ENCODE measurements around the gene SHMT2. TPM values are rescaled to one million over a fixed set of nuclear protein-coding genes. Genes with fewer than 3 reads are reported as not detected.
A peak's percentile ranks its signal among the peaks of the same experiment; 100 is the strongest.

SHMT2 gene
- total RNA-seq, 1 experiment from 2014 or later = 196 TPM

GRCh38 chr12:57196956-57197355 is 32.6 kb upstream of the SHMT2 start:
- no peak for DNase-seq (ENCODE audit: low read depth)

- no peak for DNase-seq (ENCODE audit: low read depth)
Measured at GRCh38 chr12:57198329-57198728, 31.2 kb upstream of the SHMT2 start.

GRCh38 chr12:57199191-57199590 is 30.3 kb upstream of the SHMT2 start:
- no peak for DNase-seq (ENCODE audit: low read depth)

GRCh38 chr12:57200497-57200896 is 29.0 kb upstream of the SHMT2 start:
- DNase-seq (ENCODE audit: low read depth) = no peak

DNA sequence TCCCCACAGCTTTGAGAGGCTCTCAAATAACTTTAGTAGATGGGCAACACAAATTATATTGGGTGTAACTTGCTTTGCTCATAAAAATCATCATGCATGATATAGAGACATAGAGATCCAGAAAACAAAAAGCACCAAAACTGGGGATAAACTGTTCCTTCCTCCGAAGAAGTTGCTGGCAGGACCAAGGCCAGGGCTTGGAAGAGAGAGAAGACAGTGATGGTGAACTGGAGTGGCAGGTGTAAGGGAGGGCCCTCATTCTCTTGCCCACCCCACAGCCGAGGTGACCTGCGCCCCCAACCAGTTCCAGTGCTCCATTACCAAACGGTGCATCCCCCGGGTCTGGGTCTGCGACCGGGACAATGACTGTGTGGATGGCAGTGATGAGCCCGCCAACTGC is 28.3 kb upstream of the SHMT2 start:
- no peak for DNase-seq (ENCODE audit: low read depth)

DNA sequence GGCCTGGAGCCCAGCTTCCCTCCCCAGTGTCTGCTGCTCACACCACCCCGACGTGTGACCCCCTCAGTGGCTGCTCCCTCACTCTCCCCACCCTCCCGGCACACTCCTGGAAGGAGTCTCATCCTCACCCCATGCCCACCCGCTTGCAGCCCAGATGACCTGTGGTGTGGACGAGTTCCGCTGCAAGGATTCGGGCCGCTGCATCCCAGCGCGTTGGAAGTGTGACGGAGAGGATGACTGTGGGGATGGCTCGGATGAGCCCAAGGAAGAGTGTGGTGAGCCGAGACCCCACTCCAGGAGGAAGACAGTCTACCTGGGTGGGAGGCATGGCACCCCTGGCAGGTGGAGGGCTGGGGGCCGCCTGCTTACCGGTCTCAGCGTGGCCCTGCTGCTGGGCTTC is 27.9 kb upstream of the SHMT2 start:
- no peak for DNase-seq (ENCODE audit: low read depth)

DNA sequence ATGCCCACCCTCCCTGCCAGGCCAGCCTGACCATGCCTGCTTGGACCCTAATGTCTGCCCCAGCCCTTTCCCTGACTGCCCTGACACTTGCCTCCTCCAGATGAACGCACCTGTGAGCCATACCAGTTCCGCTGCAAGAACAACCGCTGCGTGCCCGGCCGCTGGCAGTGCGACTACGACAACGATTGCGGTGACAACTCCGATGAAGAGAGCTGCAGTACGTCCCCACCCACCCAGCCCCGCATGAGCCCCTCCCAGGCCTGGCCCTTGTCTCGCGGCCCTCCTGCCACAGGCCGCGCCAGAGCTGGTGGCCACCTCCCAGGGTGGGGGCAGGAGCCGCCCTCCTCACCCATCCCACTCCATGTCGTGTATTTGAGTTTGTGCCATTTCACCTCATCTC is 27.2 kb upstream of the SHMT2 start:
- DNase-seq (ENCODE audit: low read depth) = no peak

GRCh38 chr12:57203201-57203600 is 26.3 kb upstream of the SHMT2 start:
- DNase-seq (ENCODE audit: low read depth) = no peak

DNA sequence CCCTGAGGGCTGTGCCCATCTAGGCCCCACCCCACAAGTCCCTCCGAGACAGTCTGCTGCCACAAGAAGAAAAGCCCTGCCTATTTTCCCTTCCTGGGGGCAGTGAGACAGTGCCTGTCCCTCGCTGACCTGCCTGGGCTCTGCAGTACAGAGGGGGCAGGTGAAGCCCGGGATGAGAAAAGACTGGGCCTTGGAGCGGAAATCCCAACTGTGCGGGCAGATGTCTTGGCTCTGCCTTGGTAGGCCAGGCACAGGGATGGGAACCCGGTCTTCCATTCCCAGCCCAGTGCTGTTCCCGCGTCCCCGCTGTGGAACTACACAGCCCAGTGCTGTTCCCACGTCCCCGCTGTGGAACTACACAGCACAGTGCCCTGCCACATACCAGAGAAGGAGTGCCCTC is 25.7 kb upstream of the SHMT2 start:
- DNase-seq (ENCODE audit: low read depth) = no peak

DNA sequence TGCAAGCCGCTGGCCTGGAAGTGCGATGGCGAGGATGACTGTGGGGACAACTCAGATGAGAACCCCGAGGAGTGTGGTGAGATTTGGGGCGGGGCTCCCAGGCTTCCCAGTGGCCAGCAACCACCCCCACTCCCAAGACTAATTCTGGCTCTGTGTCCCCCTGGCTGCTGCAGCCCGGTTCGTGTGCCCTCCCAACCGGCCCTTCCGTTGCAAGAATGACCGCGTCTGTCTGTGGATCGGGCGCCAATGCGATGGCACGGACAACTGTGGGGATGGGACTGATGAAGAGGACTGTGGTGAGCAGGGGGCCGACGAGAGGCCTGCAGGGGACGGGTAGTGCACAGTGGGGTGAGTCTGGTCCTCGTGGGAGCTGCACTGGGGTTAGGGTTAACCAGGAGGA is 25.1 kb upstream of the SHMT2 start:
- DNase-seq (ENCODE audit: low read depth) = no peak

- no peak for DNase-seq (ENCODE audit: low read depth)
Measured at GRCh38 chr12:57205186-57205585, 24.3 kb upstream of the SHMT2 start.

DNA sequence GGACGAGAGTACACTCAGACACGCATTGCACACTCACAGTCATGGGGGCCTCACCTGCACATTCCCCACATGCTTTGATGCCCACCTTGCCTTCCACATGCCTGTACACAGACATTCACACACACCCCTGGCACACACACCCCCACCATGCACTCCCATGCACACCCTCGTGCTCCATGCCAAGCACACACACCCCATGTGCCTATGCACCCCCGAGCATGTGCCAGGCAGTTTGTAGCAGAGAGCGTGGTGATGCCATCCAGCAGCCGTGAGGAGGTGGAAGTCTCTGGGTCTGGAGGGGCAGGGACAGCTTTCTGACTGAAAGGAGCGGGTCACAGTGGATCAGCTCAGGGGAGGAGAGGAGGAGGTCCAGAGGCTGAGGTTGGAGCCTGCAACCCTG is 23.6 kb upstream of the SHMT2 start:
- no peak for DNase-seq (ENCODE audit: low read depth)

DNA sequence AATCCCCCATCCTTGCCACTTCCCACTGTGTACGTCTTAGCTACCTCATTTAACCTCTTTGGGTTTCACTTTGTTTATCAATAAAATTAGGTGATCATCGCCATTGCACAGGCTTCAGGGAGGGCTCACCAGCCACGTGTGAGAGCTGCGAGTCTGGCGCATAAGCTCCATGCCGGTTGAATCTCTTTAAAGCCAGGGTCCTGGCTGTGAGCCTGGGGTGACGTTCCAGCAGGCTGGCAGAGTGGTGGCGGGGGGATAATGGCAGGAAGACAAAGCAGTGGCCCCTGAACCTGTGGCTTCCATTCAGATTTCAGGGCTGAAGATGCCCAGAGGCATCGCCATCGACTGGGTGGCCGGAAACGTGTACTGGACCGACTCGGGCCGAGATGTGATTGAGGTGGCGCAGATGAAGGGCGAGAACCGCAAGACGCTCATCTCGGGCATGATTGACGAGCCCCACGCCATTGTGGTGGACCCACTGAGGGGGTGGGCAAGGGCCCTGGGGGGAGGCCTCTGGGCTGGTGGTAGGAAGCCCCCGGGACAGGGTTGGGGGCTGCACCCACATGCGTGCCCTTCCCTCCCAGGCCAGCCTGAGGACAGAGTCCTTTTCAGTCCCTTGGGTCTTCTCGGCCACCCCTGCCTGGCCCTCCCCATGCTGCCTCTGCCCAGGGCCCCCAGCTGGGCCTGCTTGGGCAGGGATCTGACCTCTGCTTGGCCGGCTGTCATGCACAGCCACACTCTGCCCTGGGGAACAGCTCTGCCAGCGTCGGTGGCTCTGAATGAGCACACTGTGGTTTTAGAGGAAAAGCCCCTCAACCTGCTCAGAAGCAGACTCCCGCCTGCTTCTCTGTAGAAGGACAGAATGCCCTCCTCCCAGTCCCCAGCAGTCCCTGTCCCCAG is 21.5 kb upstream of the SHMT2 start:
- no peak for DNase-seq (ENCODE audit: low read depth)

DNA sequence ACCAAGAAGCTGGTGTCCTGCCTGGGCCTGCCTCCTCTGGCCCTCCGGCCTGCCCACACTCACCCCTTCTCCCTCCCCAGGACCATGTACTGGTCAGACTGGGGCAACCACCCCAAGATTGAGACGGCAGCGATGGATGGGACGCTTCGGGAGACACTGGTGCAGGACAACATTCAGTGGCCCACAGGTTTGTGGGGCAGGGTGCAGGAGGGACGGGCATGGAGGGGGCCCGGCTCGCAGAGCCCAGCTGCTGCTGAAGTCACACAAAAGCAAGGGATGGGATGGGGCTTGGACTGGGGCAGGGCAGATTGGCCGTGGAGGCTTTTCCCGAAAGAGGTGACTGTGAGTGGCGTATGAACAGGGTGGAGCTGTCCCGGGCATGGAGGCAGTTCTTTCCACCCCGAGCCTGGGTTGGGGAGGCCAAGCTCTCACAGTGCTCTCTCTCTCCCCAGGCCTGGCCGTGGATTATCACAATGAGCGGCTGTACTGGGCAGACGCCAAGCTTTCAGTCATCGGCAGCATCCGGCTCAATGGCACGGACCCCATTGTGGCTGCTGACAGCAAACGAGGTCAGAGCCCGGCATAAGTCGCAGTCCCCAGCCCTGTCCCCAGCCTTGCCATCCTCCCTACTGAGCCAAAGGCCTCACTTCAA is 20.8 kb upstream of the SHMT2 start:
- no peak for DNase-seq (ENCODE audit: low read depth)

DNA sequence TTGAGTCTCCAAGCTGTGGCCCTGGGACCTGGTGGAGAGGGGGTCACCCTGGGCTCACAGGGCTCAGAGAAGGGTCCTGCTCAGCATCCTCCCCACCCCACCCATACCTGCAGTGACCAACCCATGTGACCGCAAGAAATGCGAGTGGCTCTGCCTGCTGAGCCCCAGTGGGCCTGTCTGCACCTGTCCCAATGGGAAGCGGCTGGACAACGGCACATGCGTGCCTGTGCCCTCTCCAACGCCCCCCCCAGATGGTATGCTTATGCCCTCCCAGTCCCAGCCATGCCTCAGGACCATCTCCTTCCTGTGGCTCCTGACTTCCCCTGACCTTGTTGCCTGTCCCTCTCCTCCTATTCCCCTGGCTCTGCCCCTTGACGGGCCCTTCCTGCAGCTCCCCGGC is 19.6 kb upstream of the SHMT2 start:
- DNase-seq (ENCODE audit: low read depth) = no peak

DNA sequence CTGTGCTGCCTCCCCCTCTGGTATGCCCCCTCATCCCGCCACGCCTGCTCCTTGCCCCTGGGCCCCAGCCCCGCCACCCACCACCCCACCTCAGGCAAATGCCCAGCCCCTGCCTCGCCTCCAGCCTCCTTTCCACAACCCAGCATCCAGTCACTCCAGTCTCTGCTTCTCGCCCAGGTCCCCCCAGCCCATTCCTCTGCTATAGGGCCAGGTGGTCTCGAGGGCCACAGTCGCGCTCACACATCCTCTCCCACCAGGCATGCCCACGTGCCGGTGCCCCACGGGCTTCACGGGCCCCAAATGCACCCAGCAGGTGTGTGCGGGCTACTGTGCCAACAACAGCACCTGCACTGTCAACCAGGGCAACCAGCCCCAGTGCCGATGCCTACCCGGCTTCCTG is 19.1 kb upstream of the SHMT2 start:
- no peak for DNase-seq (ENCODE audit: low read depth)

DNA sequence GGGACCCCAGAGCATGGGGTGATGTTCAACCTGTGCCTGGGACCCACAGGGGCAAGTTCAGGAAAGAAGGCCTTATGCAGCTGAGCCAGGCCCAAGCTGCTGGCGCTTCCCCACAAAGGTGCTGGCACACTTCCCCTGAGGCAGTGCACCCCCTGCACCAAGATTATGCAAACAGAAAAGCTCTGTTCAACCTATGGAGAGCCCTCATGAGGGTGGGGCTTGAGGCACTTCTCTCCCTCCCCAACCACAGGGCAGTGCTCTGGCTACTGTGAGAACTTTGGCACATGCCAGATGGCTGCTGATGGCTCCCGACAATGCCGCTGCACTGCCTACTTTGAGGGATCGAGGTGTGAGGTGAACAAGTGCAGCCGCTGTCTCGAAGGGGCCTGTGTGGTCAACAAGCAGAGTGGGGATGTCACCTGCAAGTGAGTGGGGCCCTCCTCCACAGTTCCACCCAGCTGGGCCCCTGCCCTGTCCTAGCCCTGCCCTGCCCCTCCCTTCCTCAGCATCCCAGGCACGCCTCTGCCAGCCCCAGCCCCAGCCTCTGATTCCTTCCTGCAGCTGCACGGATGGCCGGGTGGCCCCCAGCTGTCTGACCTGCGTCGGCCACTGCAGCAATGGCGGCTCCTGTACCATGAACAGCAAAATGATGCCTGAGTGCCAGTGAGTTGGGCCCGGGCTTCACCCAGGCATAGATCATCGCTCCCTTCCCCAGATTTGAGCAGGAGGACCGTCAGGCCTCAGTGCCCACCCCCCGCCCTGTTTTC is 18.4 kb upstream of the SHMT2 start:
- DNase-seq (ENCODE audit: low read depth) = no peak

GRCh38 chr12:57211791-57212700 is 17.5 kb upstream of the SHMT2 start:
- DNase-seq (ENCODE audit: low read depth) = no peak

DNA sequence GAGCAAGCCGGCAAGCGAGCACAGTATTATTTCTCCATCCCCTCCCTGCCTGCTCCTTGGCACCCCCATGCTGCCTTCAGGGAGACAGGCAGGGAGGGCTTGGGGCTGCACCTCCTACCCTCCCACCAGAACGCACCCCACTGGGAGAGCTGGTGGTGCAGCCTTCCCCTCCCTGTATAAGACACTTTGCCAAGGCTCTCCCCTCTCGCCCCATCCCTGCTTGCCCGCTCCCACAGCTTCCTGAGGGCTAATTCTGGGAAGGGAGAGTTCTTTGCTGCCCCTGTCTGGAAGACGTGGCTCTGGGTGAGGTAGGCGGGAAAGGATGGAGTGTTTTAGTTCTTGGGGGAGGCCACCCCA is 16.8 kb upstream of the SHMT2 start:
- DNase-seq (ENCODE audit: low read depth) = no peak

- peak; percentile 91 for DNase-seq (ENCODE audit: low read depth)
Measured at GRCh38 chr12:57213058-57213715, 16.3 kb upstream of the SHMT2 start.

DNA sequence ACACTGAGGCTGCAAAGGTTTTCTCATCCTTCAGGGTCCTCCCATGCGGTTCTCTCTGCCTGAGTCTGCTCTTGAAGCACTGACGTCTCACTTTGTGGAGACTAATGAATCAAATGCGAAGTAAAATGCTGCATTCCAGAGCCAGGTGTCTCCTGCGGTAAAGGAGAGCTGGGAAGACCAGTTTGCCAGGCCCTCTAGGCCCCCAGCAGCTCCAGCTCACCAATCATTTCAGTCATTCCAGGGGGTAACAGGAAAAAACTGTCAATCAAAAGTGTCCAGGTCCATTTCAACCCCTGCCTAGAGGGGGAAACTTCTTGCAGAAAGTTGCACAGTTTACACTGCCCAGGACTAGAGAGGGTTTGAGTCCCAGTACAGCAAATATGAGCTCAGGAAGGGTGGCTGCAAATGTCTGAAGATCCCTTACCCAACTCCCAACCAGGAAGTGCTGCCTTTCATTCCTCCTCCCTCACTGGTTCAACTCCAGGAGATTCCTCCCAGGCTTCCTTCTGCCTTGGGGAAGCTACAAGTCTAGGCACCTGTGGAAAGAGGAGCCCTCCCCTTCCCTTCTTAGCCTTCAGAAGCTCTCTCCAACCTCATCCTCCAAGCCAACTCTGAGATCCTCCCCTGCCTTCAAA is 15.6 kb upstream of the SHMT2 start:
- no peak for DNase-seq (ENCODE audit: low read depth)
